Measurements from ENCODE around the gene GRIK3. TPM values are rescaled to one million over a fixed set of nuclear protein-coding genes. Genes with fewer than 3 reads are reported as not detected.

The GRIK3 gene
- total RNA-seq, 2 donors from 2014 or later = 0.20 to 1.2 TPM

GRCh38 chr1:36941316-36941978 lies 92.9 kb downstream of the GRIK3 start:
- H3K27me3 ChIP-seq = no peaks in the 10 kb centered on the region
- no peak for TF ChIP-seq CTCF (IDR thresholded peaks at IDR 0.05)
- H3K4me1 ChIP-seq = no peaks in the 10 kb centered on the region

GRCh38 chr1:36938819-36939218 lies 95.5 kb downstream of the GRIK3 start:
- no peaks in the 10 kb centered on the region for H3K4me1 ChIP-seq
- no peaks in the 10 kb centered on the region for H3K36me3 ChIP-seq
- no peak for TF ChIP-seq CTCF (IDR thresholded peaks at IDR 0.05)
- H3K27ac ChIP-seq = no peak overlapping the region
- no peaks in the 10 kb centered on the region for H3K9me3 ChIP-seq
- H3K9ac ChIP-seq (ENCODE audit: low read depth in 2 of 2, low read length in 2 of 2) = no peak overlapping the region
- H3K4me3 ChIP-seq = no peak overlapping the region
- intact Hi-C loops (cut with DNase I) = no loop called here
- no peak for DNase-seq
- H3K27me3 ChIP-seq = peaks cover 2% of the 10 kb centered on the region

More at GRCh38 chr1:36941316-36941978, 92.9 kb downstream of the GRIK3 start:
- Histone ChIP-seq H3K4me3 (no peak overlapping the region), H3K9ac (ENCODE audit: low read depth in 2 of 2, low read length in 2 of 2) (no peak overlapping the region), H3K9me3 (no peaks in the 10 kb centered on the region), H3K36me3 (no peaks in the 10 kb centered on the region), H3K27ac (no peak overlapping the region)
- DNase-seq = no peak
- intact Hi-C loops (cut with DNase I) = no loop called here

DNA sequence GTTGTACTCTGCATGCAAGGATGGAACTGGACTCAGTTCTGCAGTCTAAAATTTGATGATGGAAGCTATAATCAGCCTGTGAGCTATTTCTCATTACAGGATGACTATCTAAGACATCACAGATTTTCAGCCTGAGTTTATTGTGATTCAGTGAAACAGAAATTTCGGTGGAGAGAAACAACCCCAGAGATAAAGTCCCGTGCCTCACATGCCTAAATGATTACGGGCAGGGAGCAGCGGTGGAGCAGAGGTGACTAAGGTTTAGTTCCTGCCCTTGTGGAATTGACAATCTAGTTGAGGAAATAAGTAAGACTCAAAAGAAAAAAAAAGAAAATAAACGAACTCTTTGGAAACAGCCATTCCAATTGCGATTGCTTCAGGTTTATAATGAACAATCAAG lies 96.9 kb downstream of the GRIK3 start:
- TF ChIP-seq CTCF (IDR thresholded peaks at IDR 0.05) = no peak
- Histone ChIP-seq H3K36me3 (no peaks in the 10 kb centered on the region), H3K9me3 (no peaks in the 10 kb centered on the region), H3K27me3 (peaks cover 2% of the 10 kb centered on the region), H3K4me3 (no peak overlapping the region), H3K27ac (no peak overlapping the region), H3K9ac (ENCODE audit: low read depth in 2 of 2, low read length in 2 of 2) (no peak overlapping the region), H3K4me1 (no peaks in the 10 kb centered on the region)
- intact Hi-C loops (cut with DNase I) = no loop called here
- DNase-seq = no peak

GRCh38 chr1:36934061-36934460 lies 100.3 kb downstream of the GRIK3 start:
- no peak for TF ChIP-seq CTCF (IDR thresholded peaks at IDR 0.05)
- H3K4me1 ChIP-seq = no peaks in the 10 kb centered on the region
- no peaks in the 10 kb centered on the region for H3K9me3 ChIP-seq
- no peak for DNase-seq
- peaks cover 2% of the 10 kb centered on the region for H3K27me3 ChIP-seq
- no peak overlapping the region for H3K27ac ChIP-seq
- no peak overlapping the region for H3K9ac ChIP-seq (ENCODE audit: low read depth in 2 of 2, low read length in 2 of 2)
- H3K36me3 ChIP-seq = no peaks in the 10 kb centered on the region
- intact Hi-C loops (cut with DNase I) = no loop called here
- H3K4me3 ChIP-seq = no peak overlapping the region

DNA sequence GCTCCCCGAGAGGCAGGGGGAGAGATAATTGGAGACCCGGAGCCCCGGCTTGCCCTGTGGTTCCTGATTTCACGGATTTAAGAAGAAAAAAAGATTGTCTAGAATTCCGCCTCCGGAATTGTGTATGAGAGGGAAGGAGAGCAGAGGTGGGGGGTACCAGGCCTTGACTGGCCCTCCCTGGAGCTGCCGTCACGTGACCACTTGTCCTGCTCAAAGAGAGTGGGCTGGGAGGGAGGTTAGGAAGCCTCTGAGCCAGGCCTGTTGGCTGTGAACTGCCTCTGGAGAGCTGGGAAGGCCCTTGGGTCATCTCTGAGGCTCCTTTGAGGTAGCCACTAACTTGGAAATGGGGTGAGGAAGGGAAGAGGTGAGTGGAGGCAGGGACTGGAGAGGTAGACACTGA lies 106.5 kb downstream of the GRIK3 start:
- Histone ChIP-seq H3K9ac (ENCODE audit: low read depth in 2 of 2, low read length in 2 of 2) (no peak overlapping the region), H3K27me3 (no peaks in the 10 kb centered on the region), H3K27ac (no peak overlapping the region), H3K9me3 (no peaks in the 10 kb centered on the region), H3K4me1 (no peaks in the 10 kb centered on the region), H3K36me3 (no peaks in the 10 kb centered on the region), H3K4me3 (no peak overlapping the region)
- DNase-seq = no peak
- TF ChIP-seq CTCF (IDR thresholded peaks at IDR 0.05) = no peak
- intact Hi-C loops (cut with DNase I) = no loop called here

Measured in colonic mucosa (tissue), 4 donors.